Adipocyte (in vitro differentiated cells): Measurements from ENCODE around the gene DLG1.
A peak's percentile ranks its signal among the peaks of the same experiment; 100 is the strongest.

Source experiments
- DNase-seq: peaks from one replicate; pipeline ENCODE4 v3.0.0-alpha.2; 2015; ENCODE audit warnings: low read depth
- H3K27me3 ChIP-seq: replicated peaks from 2 replicates; pipeline ENCODE4 v1.7.0; 2013; ENCODE audit warnings: mild to moderate bottlenecking, low read length, moderate library complexity; ENCODE audit not compliant: control insufficient read depth, insufficient read depth
- H3K36me3 ChIP-seq: 2 replicates; pipeline ENCODE4 v1.7.0; 2013; ENCODE audit warnings: low read length, mild to moderate bottlenecking, moderate library complexity; ENCODE audit not compliant: control insufficient read depth, insufficient read depth, severe bottlenecking
- H3K4me1 ChIP-seq: 2 replicates; pipeline ENCODE4 v1.7.0; 2013; ENCODE audit warnings: mild to moderate bottlenecking, low read length, moderate library complexity; ENCODE audit not compliant: control insufficient read depth, insufficient read depth
- H3K4me3 ChIP-seq: 2 replicates; pipeline ENCODE4 v1.7.0; 2013; ENCODE audit warnings: mild to moderate bottlenecking, low read length, moderate library complexity
- H3K9ac ChIP-seq: 2 replicates; pipeline ENCODE4 v1.7.0; 2013; ENCODE audit warnings: mild to moderate bottlenecking, low read length, moderate library complexity
- H3K9me3 ChIP-seq: 2 replicates; pipeline ENCODE4 v1.7.0; 2013; ENCODE audit warnings: mild to moderate bottlenecking, low read length, moderate library complexity; ENCODE audit not compliant: control insufficient read depth

Gene DLG1

DNA sequence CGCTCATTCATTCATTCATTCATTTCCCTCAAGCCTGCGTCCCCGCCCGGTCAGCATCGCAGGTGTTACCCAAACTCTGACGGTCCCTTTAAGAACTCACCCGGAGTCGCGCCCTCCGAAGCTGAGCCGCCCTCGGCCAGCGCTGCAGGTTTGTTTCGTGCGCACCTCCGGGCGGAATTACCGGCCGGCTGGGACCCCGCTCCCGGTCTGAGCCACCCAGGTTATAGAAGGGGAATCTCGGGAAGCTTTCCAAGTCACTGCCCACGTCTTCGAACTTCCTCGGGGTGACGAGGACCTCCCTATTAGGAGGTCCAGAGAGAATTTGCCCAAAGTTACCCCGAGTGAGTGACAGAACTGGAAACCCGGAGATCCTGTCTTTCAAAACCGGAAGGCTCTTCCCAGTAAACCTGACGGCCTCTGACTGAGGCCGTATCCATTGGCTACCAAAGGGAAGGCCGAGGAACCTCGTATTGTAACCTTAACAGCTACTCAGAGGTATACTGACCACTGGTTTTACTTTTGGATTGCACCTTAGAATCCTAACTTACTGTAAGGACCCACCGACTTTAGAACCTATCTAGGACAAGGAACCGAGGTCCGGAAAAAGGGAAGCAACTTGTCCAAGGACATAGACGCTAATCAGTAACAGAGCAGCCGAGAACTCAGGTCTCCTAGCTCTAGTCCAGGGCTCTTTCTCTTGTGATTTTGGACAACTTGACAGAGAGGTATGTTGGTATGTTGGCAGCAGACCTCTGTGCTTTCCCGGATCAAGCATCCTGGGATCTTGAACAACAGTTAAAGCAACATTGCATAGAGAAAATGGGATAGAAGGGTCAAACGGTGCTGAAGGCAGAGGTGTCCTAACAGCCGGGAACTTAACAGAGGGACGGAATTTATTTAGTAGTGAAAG is 788 bp upstream of the DLG1 start:
- peaks cover 9% of the 10 kb centered on the region for H3K36me3 ChIP-seq
- H3K4me3 ChIP-seq = peak overlapping the region; percentile 91
- no peaks in the 10 kb centered on the region for H3K27me3 ChIP-seq
- peaks cover 23% of the 10 kb centered on the region for H3K4me1 ChIP-seq
- H3K9ac ChIP-seq = peak overlapping the region; percentile 90
- DNase-seq = no peak
- H3K9me3 ChIP-seq = no peaks in the 10 kb centered on the region

DNA sequence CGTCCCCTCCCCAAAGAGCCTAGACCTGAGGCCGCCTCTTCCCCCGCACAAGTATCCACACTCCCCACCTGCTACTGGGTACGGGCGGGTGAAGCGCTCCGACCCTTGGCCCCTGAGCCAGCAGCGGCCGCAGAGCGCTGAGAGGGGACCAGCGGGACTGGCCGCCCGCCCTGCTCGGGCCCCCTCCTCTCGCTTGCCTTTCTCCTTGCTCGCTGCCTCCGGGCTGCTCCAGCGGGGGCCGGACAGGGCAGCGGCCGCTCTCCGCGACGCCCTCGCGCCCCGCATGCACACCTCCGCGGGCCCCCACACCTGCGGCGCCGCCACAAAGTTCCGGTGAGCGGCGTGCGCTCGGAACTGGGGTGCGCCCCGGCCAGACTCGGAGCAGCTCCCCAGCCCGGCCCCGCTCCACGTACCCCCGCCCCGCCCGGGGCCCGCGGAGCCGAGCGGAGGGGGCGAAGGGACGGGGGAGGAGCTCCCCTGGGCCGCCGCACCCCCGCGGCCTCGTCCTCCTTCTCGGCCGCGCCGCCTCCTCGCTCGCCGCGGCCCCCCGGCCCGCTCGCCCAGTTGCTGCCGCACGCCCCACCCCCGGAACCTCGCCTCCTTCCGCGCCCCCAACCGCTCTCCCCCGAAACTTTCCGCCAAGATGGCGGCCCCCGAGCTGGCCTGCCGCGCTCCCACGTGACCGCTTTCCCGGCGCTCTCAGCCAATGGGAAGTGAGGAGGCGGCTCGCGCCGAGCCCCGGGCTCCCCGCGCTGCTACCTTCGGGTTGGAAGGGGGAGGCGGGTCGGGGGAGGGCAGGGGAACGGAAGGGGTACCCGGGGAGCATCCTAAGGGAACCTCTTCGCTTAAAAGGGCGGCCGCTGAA is 704 bp downstream of the DLG1 start:
- no peaks in the 10 kb centered on the region for H3K27me3 ChIP-seq
- DNase-seq = peak; percentile 95
- peak overlapping the region; percentile 91 for H3K4me3 ChIP-seq
- H3K9me3 ChIP-seq = no peaks in the 10 kb centered on the region
- H3K9ac ChIP-seq = peak overlapping the region; percentile 90
- H3K36me3 ChIP-seq = peaks cover 13% of the 10 kb centered on the region
- H3K4me1 ChIP-seq = peaks cover 17% of the 10 kb centered on the region

DNA sequence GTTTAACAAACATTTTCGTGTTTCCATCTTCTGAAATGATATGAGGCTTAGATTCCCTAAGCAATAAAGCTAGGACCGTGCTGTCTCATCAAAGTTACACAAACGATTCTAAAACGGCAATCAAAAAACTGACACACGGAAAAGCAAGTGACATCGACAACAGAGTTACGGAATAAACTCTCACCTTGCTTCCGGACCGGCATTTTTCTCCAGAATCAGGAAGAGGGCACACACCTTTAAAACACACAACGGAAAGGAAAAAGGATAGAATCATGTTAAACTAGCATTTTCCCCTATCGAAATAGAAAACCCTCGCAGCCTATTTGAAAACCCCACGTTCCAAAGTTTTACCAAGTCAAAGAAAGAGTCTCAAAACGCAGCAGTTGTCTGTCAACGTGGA is 1.4 kb downstream of the DLG1 start:
- Histone ChIP-seq H3K9me3 (no peaks in the 10 kb centered on the region), H3K27me3 (no peaks in the 10 kb centered on the region), H3K4me1 (peaks cover 21% of the 10 kb centered on the region), H3K4me3 (peak overlapping the region; percentile 91), H3K36me3 (peaks cover 14% of the 10 kb centered on the region), H3K9ac (peak overlapping the region; percentile 90)
- DNase-seq = peak; percentile 35

DNA sequence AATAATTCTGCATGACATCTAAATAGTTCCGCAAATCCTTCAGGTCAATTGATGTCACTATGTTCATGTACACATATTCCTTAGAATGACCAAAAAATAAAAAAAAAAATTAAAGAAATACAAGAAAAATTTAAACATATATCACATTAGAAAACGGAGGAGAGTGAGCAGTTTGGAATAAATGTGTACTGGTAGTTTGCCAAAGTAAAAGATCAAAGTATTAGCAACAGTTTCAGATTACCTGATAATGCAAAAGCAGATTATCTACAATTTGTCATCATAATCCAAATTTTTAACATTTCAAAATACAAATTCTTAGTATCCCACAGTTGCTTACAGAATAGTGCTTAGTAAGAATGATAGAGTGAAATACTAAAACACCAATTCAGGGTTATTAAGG is 1.9 kb downstream of the DLG1 start:
- peaks cover 25% of the 10 kb centered on the region for H3K4me1 ChIP-seq
- peak overlapping the region; percentile 91 for H3K4me3 ChIP-seq
- H3K27me3 ChIP-seq = no peaks in the 10 kb centered on the region
- H3K9me3 ChIP-seq = no peaks in the 10 kb centered on the region
- H3K9ac ChIP-seq = peak overlapping the region; percentile 90
- H3K36me3 ChIP-seq = peaks cover 18% of the 10 kb centered on the region
- DNase-seq = no peak

DNA sequence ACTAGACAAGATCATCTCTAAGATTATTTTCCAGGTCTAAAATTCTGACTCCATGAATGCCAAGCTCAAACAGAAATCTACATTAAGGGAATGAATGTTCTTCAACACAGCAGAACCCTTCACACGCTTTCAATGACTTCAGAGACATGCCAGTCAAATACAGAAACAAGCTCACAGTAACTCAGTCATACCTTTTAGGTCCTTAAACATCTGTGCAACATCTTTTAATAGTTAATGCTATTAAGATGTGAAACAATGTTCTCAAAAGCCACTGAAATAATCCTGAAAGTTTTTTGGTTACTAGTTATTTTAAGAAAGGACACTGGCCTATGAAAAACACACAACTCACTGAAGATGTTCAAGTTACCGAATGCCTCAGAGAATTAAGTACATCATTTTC is 2.5 kb downstream of the DLG1 start:
- Histone ChIP-seq H3K36me3 (peaks cover 19% of the 10 kb centered on the region), H3K4me1 (peaks cover 25% of the 10 kb centered on the region), H3K9ac (no peak overlapping the region), H3K27me3 (no peaks in the 10 kb centered on the region), H3K9me3 (no peaks in the 10 kb centered on the region), H3K4me3 (peak overlapping the region; percentile 91)
- no peak for DNase-seq

DNA sequence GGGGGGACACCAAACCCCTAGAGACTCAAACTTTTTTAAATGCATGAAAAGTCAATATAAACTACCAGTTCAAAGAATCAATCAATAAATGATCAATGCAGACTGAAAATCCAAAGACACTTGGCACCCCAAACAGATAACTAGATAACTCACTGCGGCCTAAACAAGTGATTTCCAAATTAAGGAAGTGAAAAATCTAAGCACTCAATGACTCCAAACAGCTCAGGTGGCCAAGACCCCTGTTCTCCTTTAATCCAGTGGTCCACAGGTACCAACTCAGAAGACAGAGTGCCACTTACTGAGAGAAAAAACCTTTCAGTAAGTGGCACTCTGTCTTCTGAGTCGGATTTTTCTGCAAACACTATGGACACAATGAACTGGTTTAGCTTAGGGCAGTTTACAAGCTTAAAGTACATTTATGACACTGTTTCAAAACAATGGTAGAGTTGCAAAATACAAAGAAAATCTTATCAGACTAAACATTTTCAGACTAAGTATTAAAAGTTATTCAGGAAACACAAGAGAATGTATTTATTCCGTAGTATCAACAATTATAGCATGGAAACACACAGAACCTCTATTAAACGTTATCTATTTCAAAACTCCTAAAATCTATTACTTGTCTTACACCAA is 4.7 kb downstream of the DLG1 start:
- DNase-seq = no peak
- Histone ChIP-seq H3K36me3 (peaks cover 32% of the 10 kb centered on the region), H3K4me3 (no peak overlapping the region), H3K27me3 (no peaks in the 10 kb centered on the region), H3K9me3 (no peaks in the 10 kb centered on the region), H3K4me1 (peaks cover 17% of the 10 kb centered on the region), H3K9ac (no peak overlapping the region)

DNA sequence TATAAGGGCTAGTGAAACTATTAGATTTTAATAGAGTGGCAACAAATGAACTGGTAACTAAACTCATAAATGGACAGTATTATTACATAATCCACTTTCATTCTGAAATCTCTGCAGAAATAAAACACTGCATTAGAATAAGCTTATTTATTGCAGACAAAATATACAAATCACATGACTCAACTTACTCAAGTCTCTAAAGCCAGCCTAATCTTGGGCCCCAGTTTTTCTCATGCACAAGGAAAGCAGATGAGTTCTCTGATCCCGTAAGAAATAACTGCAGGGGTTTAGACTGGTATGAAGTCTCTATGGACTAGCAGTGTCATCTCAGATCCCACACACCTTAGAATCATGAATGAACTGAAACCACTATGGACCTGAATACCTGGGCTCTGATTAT is 5.8 kb downstream of the DLG1 start:
- Histone ChIP-seq H3K36me3 (peaks cover 36% of the 10 kb centered on the region), H3K9me3 (no peaks in the 10 kb centered on the region), H3K4me3 (no peak overlapping the region), H3K4me1 (peaks cover 17% of the 10 kb centered on the region), H3K9ac (no peak overlapping the region), H3K27me3 (no peaks in the 10 kb centered on the region)
- no peak for DNase-seq

DNA sequence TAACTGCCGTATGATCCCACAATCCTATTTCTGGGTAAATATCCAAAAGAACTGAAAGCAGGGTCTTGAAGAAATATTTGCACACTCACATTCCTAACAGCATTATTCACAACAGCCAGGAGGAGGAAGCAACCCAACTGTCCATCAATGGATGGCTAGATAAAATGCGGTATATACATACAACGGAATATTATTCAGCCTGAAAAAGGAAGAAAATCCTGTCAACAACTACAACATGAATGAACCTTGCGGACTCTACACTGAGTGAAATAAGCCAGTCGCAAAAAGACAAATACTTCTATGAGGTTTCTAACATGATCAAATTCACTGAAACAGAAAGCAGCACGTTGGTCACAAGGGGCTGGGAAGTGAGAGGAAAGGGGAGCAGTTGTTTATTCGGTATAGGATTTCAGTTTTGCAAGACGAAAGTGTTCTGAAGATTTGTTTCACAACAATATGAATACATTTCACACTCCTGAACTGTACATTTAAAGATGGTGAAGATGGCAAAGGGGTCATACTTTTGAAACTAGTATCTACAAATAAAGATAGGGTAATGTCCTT is 6.2 kb downstream of the DLG1 start:
- no peak for DNase-seq
- Histone ChIP-seq H3K9me3 (no peaks in the 10 kb centered on the region), H3K4me3 (no peak overlapping the region), H3K4me1 (peaks cover 17% of the 10 kb centered on the region), H3K9ac (no peak overlapping the region), H3K36me3 (peaks cover 41% of the 10 kb centered on the region), H3K27me3 (no peaks in the 10 kb centered on the region)

DNA sequence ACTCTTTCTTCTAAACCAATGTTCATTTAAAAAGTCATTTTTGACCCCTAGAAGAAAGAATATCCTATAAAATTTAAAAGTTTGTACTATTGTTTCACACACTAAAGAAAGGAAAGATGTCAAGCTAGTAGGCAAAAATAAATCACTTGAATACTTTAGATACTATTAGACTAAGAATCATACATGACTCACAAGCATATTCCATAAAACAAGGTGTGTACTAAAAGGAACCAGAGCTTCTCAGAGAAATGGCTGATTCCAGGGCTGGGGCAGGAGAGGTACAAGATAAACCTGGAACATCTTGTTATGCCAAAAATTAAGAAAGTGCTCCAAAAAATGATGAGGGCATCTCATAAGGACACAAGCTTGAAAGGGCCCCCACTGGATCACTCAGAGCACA is 8.7 kb downstream of the DLG1 start:
- H3K36me3 ChIP-seq = peaks cover 49% of the 10 kb centered on the region

DNA sequence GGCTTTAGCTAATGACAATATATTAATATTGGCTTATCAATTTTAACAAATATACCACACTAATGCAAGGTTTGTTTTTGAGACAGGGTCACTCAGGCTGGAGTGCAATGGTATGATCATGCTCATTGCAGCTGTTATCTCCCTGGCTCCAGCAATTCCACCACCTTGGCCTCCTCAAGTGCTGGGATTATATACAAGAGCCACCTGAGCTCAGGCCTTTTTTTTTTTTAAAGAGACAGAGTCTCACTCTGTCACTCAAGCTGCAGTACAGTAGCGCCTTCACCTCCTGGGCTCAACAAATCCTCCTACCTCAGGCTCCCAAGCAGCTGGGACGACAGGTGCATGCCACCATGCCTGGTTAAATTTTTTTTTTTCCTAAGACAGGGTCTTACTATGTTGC is 11.7 kb downstream of the DLG1 start:
- Histone ChIP-seq H3K9ac (no peak overlapping the region), H3K4me1 (peaks cover 4% of the 10 kb centered on the region), H3K9me3 (no peaks in the 10 kb centered on the region), H3K27me3 (no peaks in the 10 kb centered on the region), H3K36me3 (peaks cover 46% of the 10 kb centered on the region), H3K4me3 (no peak overlapping the region)
- DNase-seq = no peak

More for the DNA sequence above, 8.7 kb downstream of the DLG1 start:
- H3K27me3 ChIP-seq = no peaks in the 10 kb centered on the region
- no peak overlapping the region for H3K4me3 ChIP-seq
- DNase-seq = no peak
- H3K9ac ChIP-seq = no peak overlapping the region
- H3K9me3 ChIP-seq = no peaks in the 10 kb centered on the region
- peaks cover 12% of the 10 kb centered on the region for H3K4me1 ChIP-seq

DNA sequence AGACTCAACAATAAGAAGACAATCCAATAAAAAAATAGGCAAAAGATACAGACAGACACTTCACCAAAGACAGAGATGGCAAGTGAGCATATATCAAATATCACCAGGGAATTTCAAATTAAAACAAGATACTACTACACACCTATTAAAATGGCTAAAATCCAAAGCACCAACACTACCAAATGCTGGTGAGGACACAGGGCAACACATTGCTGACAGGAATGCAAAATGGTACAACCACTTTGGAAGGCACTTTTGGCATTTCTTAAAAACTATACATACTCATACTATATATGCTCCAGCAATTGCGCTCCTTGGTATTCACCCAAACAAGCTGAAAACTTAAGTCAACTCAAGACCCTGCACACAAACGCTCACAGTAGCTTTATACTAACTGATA is 12.9 kb downstream of the DLG1 start:
- no peak overlapping the region for H3K9ac ChIP-seq
- H3K36me3 ChIP-seq = peaks cover 56% of the 10 kb centered on the region
- no peaks in the 10 kb centered on the region for H3K27me3 ChIP-seq
- no peaks in the 10 kb centered on the region for H3K9me3 ChIP-seq
- H3K4me3 ChIP-seq = no peak overlapping the region
- DNase-seq = no peak
- H3K4me1 ChIP-seq = peaks cover 3% of the 10 kb centered on the region
